Right lung (tissue), 5 donors: ENCODE measurements around the gene MOB1A. TPM values are rescaled to one million over a fixed set of nuclear protein-coding genes. Genes with fewer than 3 reads are reported as not detected.
"Not testable (repeated sequence)": the region's sequence is repeated elsewhere in the genome, so short reads cannot be mapped to it uniquely, and the experiment has no call there.

Source experiments
- DNase-seq, 2 donors: peaks; one replicate each; pipeline ENCODE4 v3.0.0-alpha.2; 2013
- polyA plus RNA-seq, 5 donors: library from polyadenylated mRNA; unstranded; fragments of 120-200 nt; gene quantifications; one replicate each; pipeline versions ENCODE4 v1.2.1 to v1.2.3, GENCODE V29; 2013; ENCODE audit warnings: inconsistent platforms in 1 of 5, low replicate concordance in 1 of 5; ENCODE audit not compliant: insufficient read length in 5 of 5, insufficient read depth in 1 of 5

Gene MOB1A
- polyA plus RNA-seq, 5 donors, result 71.8 to 106 (median 79.5) TPM

- no peak for DNase-seq
Measured at GRCh38 chr2:74201196-74201595, 22.5 kb upstream of the MOB1A start.

DNA sequence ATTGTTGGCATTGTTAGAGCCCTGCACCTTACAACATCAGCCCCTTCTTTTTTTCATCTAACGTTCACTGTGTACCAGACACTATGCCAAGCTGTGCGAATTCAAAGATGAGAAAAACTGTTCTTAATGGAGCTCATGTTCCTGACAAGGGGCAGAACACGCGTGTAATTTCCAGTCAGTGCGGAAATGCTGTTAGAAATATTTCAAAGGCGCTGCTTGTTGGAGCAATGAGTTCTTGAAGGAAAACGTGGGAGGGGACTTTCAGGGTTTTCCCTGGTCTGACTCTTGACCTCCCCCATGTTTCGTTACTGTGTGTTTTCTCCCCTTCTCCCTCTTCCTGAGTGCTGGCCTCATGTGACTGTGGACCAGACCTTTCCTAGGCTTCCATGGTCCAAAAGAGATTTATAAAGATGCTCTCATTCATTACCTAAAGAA is 21.2 kb upstream of the MOB1A start:
- no peak for DNase-seq

GRCh38 chr2:74199275-74199701 is 20.6 kb upstream of the MOB1A start:
- no peak for DNase-seq

- peak; percentile 82 to 84 for DNase-seq
Measured at GRCh38 chr2:74198461-74199274, 20.0 kb upstream of the MOB1A start, which contains the start of gene MTHFD2. Gene MTHFD2, plus strand, starts transcription at chr2:74198615. Its CDS starts 27 bp downstream, at chr2:74198642.

- DNase-seq, result no peak
Measured at GRCh38 chr2:74198023-74198460, 19.4 kb upstream of the MOB1A start.

- DNase-seq, result no peak
Measured at GRCh38 chr2:74197049-74197448, 18.4 kb upstream of the MOB1A start.

DNA sequence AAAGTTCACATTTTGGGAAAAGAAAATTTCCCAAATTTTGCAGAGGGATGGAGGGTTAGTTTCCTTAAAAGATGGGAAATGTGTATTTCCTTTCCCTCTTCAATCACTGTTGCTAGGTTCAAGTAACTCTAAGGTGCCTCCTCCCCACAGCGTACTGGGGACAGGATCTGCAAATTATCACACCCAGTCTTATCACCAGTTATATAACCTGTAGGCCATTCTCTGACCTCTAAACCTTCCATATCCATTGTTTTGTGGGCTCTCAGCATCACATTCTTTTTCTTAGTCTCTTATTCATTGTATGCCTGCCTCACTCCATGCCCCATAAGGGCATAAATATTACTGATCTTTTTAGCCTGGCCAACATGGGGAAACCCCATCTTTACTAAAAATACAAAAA is 16.1 kb upstream of the MOB1A start:
- DNase-seq, result no peak

GRCh38 chr2:74191596-74192380 is 13.1 kb upstream of the MOB1A start:
- no peak for DNase-seq

GRCh38 chr2:74188696-74189095 is 10.0 kb upstream of the MOB1A start:
- DNase-seq, result no peak

DNA sequence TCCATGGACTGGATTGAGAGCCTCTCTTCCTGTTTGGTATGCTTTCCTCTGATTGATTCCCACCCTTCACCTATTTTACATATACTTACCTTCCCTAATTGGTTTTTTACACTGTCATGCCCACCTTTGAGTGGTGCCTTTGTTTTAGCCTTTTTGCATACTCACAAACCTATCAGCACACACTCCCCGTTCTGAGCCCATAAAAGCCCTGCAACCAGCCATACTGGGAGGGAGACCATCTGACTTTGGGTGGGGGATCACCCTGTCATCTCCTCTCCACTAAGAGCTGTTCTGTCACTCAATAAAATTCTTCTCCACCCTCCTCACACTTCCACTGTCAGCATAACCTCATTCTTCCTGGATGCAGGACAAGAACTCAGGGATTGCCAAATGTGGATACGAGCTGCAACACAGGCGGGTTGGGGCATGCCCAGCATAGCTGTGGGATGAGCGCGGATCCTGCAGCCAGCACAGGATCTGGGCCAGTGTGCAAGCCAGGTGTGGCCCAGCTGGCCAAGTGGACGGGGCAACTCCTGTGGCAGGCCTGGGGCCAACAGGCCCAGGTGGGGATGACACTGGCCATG is 9.4 kb upstream of the MOB1A start:
- no peak for DNase-seq

DNA sequence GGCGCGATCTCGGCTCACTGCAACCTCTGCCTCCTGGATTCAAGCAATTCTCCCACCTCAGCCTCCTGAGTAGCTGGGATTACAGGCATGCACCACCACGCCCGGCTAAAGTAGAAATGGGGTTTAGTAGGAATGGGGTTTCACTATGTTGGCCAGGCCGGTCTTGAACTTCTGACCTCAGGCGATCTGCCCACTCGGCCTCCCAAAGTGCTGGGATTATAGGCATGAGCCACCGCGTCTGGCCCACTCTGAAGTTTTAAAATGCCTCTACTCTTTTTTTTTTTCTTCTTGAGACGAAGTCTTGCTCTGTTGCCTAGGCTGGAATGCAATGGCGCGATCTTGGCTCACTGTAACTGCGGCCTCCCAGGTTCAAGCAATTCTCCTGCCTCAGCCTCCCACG is 8.0 kb upstream of the MOB1A start:
- DNase-seq, result not testable (repeated sequence)

GRCh38 chr2:74186038-74186437 is 7.4 kb upstream of the MOB1A start:
- DNase-seq, result no peak

DNA sequence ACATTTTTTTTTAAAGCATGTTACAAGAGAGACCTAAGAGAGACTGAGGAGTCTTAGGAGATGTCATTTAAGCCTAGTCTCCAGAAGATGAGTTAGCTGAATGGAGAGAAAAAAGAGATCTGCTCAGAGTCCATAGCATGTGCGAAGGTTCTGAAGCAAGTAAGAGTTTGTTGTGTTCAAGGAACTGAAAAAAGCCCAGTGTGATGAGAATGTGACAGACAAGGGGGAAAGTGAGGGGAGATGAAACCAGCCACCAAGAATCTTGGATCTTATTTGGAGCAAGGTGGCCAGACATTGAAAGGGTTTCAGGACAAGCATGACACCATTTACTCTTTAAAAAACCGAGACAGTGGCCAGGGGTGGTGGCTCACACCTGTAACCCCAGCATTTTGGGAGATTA is 5.2 kb upstream of the MOB1A start:
- DNase-seq, result no peak

DNA sequence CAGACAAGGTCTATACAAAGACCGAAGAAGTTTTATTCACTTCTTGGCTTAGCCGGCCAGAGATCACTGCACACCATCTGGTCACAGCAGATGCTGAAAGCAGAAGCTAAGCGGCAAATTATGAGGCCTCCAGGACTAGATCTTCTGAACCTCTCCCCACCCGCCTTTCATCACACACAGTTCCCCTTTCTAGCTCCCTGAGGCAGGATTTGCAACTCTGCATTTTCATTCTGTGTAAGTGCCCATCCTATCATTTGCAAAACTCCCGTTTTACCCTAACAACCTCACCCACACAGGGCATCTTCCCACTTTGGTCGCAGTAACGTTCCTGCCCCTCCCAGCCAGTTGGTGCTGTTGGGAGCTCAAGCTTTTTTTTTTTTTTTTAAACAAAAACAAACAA is 3.1 kb upstream of the MOB1A start:
- DNase-seq, result no peak

DNA sequence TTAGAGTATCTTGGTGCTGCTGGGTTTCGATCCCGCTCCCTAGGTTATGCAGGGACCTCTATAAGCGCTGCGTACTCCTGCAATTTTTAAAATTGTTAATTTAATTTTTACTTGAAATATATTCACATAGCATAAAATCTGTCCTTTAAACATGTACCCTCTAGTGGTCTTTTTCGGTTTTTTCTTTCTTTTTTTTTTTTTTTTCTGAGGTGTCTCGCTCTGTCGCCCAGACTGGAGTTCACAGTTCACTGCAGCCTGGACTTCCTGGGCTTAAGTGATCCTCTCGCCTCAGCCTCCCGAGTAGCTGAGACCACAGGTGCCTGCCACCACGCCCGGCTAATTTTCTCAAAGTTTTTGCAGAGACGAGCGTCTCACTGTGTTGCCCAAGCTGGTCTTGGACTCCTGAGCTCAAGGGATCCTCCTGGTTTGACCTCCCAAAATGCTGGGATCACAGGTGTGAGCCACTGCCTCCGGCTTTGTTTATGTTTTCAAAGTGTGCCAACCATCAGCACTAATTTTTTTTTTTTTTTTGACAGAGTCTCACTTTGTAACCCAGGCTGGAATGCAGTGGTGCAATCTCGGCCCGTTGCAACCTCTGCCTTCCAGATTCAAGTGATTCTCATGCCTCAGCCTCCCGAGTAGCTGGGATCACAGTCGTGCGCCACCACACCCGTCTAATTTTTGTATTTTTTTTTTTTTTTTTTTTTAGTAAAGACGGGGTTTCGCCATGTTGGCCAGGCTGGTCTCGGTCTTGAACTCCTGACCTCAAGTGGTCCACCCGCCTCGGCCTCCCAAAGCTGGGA is 585 bp upstream of the MOB1A start:
- DNase-seq, result no peak

- no peak for DNase-seq
Measured at GRCh38 chr2:74177696-74178095, 983 bp downstream of the MOB1A start.

GRCh38 chr2:74174909-74175308 is 3.8 kb downstream of the MOB1A start:
- DNase-seq, result no peak

DNA sequence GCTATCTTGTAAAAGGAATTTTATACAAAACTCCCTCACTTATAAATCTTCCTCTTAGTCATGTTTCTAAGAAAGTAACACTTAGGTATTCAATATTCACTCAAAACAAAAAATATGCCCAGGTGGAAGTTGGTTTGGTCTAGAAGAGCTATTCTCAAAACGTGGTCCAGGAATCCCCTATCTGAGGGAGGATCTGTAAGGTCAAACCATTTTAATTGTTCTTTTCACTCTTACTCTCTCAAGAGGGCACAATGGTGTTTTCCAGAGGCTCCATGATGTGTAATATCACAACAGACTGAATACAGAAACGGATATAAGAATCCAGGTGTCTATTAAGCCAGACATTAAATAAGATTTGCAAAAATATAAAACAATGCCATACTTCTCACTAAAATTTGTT is 9.9 kb downstream of the MOB1A start:
- DNase-seq, result no peak

- no peak for DNase-seq
Measured at GRCh38 chr2:74164761-74165160, 13.9 kb downstream of the MOB1A start.

DNA sequence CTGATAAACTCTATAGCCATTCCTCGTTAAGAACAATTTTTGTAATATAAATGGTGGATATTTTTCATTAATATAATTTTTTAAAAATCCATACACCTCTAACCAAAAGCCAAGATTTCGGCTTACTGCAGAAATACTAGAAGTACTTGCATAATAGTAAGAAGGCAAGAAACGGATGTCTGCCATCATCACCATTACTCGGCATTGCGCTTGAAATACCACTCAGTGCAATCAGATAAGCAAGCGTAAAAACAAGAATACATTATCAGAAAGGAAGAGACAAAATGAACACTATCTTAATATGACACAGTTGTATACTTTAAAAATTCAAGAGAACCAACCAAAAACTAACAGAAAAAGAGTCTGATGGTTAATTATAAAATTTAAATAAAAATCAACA is 15.7 kb downstream of the MOB1A start:
- DNase-seq, result no peak

DNA sequence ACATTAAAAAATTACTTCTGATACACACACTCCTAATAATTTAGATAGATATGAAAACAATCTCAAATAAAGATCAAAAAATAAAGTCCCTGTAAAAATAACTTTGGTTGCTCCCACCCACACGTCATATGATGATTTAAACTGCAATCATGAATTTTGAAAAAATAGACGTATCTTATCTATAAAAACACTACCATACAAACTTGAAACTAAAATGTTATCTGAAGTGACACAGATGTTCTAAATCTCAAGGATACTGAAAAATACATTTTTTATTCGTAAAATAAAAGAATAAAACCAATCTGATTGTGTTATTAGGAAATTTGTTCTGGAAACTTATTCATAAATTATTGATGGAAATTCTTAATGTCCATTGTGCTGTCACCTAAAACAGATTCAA is 22.8 kb downstream of the MOB1A start:
- DNase-seq, result no peak

GRCh38 chr2:74152954-74153353 is 25.7 kb downstream of the MOB1A start:
- DNase-seq, result no peak
